HG03442 (cell line): ENCODE data around the gene LRFN4.

ENCODE experiments used
- ATAC-seq: cut with Tn5 transposase; IDR thresholded peaks from one replicate; pipeline ENCODE4 v1.9.1; 2021; ENCODE audit warnings: mild to moderate bottlenecking, moderate library complexity; ENCODE audit not compliant: unreplicated experiment

Gene LRFN4

GRCh38 chr11:66870131-66870530 is 13.3 kb downstream of the LRFN4 start:
- ATAC-seq: no peak

GRCh38 chr11:66870616-66871520 is 14.0 kb downstream of the LRFN4 start:
- ATAC-seq: no peak

- ATAC-seq: no peak
Observed at GRCh38 chr11:66871521-66871901, 14.6 kb downstream of the LRFN4 start.

- no peak for ATAC-seq
Observed at GRCh38 chr11:66874232-66874631, 17.4 kb downstream of the LRFN4 start.

- ATAC-seq: no peak
Observed at GRCh38 chr11:66875378-66875777, 18.5 kb downstream of the LRFN4 start.

- ATAC-seq: no peak
Observed at GRCh38 chr11:66877588-66878385, 20.9 kb downstream of the LRFN4 start.

- ATAC-seq: no peak
Observed at GRCh38 chr11:66878474-66878873, 21.6 kb downstream of the LRFN4 start.

DNA sequence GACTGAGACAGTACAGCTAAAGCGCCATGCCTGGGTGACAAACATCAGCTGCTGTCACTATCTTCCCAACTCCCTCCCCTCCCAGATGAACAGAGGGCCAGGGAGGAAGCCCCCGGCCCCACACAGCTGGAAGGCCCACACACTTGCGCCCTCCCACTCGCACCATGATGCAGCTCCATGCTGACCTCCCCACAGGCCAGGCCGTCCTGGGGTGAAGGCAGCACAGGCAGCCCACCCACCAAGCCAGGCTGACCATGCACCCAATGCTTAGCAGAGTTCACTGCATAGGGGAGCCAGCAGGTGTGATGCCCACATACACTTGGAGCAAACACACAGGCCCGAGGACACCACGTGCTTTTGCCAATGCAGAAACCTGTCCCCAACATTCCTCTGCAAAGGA is 22.1 kb downstream of the LRFN4 start:
- ATAC-seq: no peak

DNA sequence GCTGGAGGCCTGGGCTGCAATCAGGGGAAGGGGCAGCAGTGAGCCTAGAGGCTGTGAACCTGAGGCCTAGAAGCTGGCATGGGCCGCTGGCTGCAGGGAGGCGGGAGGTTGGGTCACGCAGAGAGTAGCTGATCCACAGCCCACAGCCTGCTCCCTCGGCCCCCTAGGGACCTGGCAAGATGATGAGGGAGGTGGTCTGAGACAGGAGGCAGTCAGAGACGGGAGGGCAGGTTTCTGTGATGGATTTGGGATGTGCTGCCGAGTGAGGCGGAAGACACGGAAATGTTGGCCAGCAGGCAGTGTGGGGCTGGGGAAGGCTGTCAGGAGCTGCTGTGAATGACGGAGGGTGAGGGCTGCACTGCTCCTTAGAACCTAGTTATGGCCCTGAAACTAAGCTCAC is 22.7 kb downstream of the LRFN4 start:
- no peak for ATAC-seq

DNA sequence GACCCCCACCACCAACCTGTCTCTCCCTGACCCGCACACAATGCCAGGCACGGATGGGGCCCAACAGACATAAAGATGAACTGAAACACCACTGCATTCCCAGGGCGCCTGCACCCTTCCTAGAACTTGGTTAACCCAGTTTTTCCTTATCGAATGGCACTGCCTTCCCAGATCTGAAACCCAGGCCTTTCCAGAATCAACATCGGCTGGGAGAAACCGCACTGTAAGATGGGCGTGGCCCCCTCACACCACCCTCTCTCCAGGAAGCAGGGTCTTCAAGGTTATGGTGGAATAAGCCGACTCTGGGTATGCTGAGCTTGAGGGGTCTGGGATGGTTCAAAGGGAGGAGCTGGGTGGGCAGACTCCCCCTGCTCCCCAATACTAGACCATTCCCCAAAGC is 23.1 kb downstream of the LRFN4 start:
- ATAC-seq: no peak

- ATAC-seq: no peak
Observed at GRCh38 chr11:66880496-66881450, 23.9 kb downstream of the LRFN4 start.

- no peak for ATAC-seq
Observed at GRCh38 chr11:66881451-66881835, 24.6 kb downstream of the LRFN4 start.

DNA sequence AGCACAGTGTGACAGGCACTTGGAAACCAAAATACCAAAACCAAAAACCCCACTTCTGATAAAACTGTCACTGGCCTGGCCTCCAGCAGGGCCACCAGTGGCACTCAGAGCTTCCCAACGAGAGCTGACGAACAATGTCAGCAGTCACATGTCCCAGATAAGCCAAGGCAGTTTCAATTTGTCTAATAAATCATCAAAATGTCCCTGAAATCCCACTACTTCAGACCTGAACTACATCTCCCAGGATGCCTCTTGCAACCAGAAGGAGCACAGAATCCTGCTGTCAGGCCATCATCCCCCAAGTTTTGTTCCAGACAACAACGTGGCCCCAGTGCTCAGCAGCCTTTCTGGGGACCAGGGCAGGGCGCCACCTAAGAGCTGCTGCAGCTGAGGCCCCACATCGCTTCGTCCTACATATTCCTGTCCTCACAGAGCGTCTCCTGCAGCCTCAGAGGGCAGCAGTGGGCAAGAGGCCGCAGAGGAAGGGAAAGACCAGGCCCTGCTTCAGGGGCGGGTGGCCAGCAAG is 25.1 kb downstream of the LRFN4 start:
- no peak for ATAC-seq

GRCh38 chr11:66882561-66883015 is 25.7 kb downstream of the LRFN4 start:
- no peak for ATAC-seq

DNA sequence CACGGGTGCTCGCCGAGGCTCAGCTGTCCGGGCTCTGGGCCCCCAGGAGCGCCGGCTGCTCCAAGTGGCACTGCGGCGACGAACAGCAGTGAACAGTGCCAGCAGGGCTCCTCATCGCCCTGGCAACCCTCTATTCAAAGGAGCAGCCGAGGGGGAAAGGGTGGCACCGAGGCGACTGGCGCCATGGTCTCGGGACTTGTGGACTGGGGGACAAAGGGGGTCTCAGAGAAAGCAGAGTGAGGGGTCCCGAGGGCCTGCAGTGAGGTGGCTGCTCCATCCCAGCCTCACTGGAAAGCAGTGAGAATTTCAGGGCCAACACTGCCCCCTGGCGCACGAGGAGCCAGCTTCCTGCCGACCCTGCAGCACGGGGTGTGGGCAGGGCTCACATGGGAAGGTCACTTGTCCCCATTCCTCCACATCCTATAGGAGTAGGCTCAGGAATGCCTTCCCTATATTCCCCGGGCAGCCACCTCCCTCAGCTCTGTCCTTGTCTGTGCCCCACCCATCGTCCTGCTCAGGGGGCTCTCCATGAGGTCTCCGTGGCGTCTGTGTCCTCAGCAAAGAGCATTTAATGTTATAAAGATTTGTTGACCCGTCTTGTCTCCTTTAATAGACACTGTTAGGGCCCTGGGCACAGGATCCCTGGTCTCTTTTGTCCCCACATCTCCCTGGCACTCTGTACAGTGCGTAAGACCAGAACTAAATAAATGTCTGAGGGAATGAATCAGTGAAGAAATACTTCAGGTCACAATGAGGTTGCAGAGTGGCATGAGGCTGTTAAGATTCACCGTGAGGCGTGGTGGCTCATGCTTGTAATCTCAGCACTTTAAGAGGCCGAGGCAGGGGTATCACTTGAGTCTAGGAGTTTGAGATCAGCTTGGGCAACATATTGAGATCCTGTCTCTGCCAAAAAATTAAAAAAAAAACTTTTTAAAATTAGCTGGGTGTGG is 26.4 kb downstream of the LRFN4 start:
- ATAC-seq: no peak

DNA sequence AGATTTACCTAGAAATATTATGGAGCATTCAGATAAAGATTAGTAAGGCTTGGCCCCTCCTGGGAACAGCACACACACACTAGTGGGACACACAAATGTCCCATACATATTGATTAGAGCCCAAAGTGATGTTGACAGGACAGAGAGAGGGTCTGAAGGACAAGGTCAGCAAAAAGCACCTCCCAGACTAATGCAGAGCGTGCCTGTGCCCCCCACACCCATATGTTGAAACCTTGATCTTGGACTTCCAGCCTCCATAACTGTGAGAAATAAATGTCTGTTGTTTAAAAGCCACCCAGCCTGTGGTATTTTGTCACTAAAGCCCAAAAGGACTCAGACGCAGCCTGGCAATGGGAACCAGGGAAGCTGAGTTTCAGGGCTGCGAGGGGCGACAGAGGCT is 27.6 kb downstream of the LRFN4 start:
- ATAC-seq: no peak

GRCh38 chr11:66885469-66885868 is 28.6 kb downstream of the LRFN4 start:
- ATAC-seq: no peak

GRCh38 chr11:66885950-66886440 is 29.1 kb downstream of the LRFN4 start:
- no peak for ATAC-seq

GRCh38 chr11:66886671-66887221 is 29.9 kb downstream of the LRFN4 start:
- no peak for ATAC-seq
